Muscle layer of colon (tissue), 2 donors: ENCODE data around the gene RANBP10.

Source experiments
- H3K27ac ChIP-seq: one replicate; pipeline ENCODE4 v1.7.0; 2013; ENCODE audit warnings: low read depth, mild to moderate bottlenecking, low read length, moderate library complexity
- H3K27me3 ChIP-seq, 2 donors: one replicate each; pipeline ENCODE4 v1.7.0; 2013; ENCODE audit warnings: low read length in 2 of 2, mild to moderate bottlenecking in 2 of 2; ENCODE audit not compliant: insufficient read depth in 2 of 2, control insufficient read depth in 1 of 2
- H3K36me3 ChIP-seq: one replicate; pipeline ENCODE4 v1.7.0; 2013; ENCODE audit warnings: mild to moderate bottlenecking, low read length; ENCODE audit not compliant: insufficient read depth
- H3K4me1 ChIP-seq: one replicate; pipeline ENCODE4 v1.7.0; 2013; ENCODE audit warnings: mild to moderate bottlenecking, low read length; ENCODE audit not compliant: insufficient read depth
- H3K4me3 ChIP-seq, 2 donors: one replicate each; pipeline ENCODE4 v1.7.0; 2013; ENCODE audit warnings: low read length in 2 of 2, low read depth in 1 of 2, mild to moderate bottlenecking in 1 of 2, moderate library complexity in 1 of 2
- H3K9ac ChIP-seq: one replicate; pipeline ENCODE4 v1.7.0; 2013; ENCODE audit warnings: low read length
- H3K9me3 ChIP-seq: one replicate; pipeline ENCODE4 v1.7.0; 2013; ENCODE audit warnings: mild to moderate bottlenecking, low read length
- donor health status: abdominal sarcoma.
- donor health status: Adenocarcinoma of cecum.

RANBP10 gene

DNA sequence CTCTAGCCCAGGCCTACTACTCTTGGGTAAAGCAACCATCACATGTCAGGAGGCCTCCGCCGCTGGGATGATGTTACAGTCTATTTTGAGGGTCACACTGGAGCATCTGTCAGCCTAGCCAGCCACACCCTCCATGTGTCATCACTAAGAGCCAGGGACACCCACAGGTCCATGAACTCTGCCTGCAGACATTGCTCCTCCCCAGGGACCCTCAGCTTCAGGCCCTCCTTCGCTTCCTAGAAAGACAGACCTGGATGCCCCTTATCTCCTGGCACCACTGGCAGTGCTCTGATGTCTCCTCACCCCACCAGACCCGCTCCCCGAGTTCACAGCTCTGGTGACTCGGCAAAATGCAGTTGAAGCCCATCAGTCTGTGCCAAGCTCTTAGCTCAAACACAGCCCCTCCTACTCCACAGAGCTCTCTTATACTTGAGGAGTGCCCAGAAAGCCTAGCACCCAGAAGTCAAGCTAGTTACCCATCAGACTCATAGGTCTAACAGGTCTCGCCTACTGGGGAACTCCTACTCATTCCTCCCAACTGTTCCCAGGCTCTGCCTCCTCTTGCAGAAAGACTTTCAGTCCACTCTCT, 5.9 kb downstream of the RANBP10 start:
- peaks cover 18% of the 10 kb centered on the region for H3K4me1 ChIP-seq
- no peaks in the 10 kb centered on the region for H3K9me3 ChIP-seq
- H3K27me3 ChIP-seq: no peaks in the 10 kb centered on the region
- H3K36me3 ChIP-seq: peaks cover 7% of the 10 kb centered on the region
- no peak overlapping the region for H3K27ac ChIP-seq
- H3K4me3 ChIP-seq: no peak overlapping the region
- H3K9ac ChIP-seq: no peak overlapping the region

DNA sequence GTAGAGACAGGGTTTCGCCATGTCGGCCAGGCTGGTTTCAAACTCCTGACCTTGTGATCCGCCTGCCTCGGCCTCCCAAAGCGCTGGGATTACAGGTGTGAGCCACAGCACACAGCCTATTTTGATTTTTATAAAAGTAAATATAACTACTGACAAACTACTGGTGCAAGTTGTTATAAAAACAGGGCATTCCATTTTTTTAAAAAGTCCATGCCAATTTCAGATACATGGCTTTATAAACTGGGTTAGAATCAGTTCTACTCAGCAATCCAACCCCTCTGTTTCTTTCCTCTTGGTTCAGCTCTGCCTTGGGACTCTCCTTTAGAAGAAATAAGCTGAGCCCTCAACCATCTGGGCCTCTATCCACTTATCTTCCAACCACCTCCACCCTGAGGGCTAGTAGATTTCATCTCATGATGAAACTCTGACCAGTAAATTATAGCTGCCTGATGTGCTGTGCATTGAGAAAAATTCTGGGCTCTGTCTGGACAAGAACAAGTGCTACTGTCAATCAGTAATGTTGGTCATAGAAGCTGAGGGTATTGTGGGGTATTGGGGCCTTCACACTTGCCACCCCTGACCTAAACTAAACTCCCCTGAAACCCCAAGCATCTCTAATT, 10.2 kb downstream of the RANBP10 start:
- no peaks in the 10 kb centered on the region for H3K27me3 ChIP-seq
- no peak overlapping the region for H3K4me3 ChIP-seq
- H3K9ac ChIP-seq: no peak overlapping the region
- H3K36me3 ChIP-seq: peaks cover 3% of the 10 kb centered on the region
- H3K9me3 ChIP-seq: no peaks in the 10 kb centered on the region
- H3K27ac ChIP-seq: no peak overlapping the region
- peaks cover 8% of the 10 kb centered on the region for H3K4me1 ChIP-seq

DNA sequence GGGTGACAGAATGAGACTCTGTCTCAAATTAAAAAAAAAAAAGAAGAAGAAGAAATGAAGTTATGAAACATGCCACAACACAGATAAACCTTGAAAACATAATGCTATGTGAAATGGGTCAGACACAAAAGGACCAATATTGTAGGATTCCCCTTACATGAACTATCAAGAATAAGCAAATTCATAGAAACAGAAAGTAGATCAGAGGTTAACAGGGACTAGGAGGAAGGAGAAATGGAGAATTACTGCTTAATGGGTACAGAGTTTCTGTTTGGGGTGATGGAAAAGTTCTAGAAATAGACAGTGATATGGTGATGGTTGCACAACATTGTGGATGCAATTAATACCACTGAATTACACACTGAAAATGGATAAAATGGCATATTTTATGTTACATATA, 16.3 kb downstream of the RANBP10 start:
- Histone ChIP-seq H3K27ac (no peak overlapping the region), H3K27me3 (no peaks in the 10 kb centered on the region), H3K9me3 (no peaks in the 10 kb centered on the region), H3K9ac (no peak overlapping the region), H3K4me1 (no peaks in the 10 kb centered on the region), H3K36me3 (no peaks in the 10 kb centered on the region), H3K4me3 (no peak overlapping the region)

DNA sequence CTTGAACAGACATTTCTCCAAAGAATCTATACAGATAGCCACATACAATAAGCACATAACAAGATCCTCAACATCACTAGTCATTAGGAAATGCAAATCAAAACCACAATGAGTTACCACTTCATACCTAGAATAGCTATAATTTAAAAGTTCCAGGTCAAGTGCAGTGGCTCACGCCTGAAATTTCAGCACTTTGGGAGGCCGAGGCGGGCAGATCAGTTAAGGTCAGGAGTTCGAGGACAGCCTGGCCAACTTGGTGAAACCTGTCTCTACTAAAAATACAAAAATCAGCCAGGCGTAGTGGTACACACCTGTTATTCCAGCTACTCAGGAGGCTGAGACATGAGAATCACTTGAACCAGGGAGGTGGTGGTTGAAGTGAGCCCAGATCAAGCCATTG, 19.9 kb downstream of the RANBP10 start:
- Histone ChIP-seq H3K36me3 (no peaks in the 10 kb centered on the region), H3K9me3 (no peaks in the 10 kb centered on the region), H3K27me3 (no peaks in the 10 kb centered on the region)

DNA sequence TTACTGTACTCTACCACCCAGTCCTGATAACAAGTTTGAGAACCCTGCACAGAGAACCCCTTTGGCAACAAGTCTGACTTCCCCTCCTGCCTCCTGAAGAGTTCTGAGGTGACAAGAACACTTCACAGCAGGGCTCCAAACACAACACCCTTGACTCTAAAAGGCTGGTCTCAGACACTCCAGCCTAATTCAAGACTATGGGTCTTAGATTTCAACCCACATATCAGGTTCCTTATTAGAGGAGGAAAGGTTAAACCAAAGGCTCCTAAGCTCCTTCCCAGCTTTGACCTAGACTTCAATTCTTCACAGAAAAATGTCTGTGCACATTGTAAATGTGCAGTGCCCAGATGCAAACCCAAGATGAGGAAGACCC, 23.0 kb downstream of the RANBP10 start:
- H3K4me3 ChIP-seq: no peak overlapping the region
- H3K4me1 ChIP-seq: no peaks in the 10 kb centered on the region
- H3K27ac ChIP-seq: no peak overlapping the region
- no peaks in the 10 kb centered on the region for H3K9me3 ChIP-seq
- no peaks in the 10 kb centered on the region for H3K36me3 ChIP-seq
- H3K27me3 ChIP-seq: no peaks in the 10 kb centered on the region
- H3K9ac ChIP-seq: no peak overlapping the region

More for the DNA sequence above, 19.9 kb downstream of the RANBP10 start:
- no peak overlapping the region for H3K27ac ChIP-seq
- H3K9ac ChIP-seq: no peak overlapping the region
- no peak overlapping the region for H3K4me3 ChIP-seq
- no peaks in the 10 kb centered on the region for H3K4me1 ChIP-seq

DNA sequence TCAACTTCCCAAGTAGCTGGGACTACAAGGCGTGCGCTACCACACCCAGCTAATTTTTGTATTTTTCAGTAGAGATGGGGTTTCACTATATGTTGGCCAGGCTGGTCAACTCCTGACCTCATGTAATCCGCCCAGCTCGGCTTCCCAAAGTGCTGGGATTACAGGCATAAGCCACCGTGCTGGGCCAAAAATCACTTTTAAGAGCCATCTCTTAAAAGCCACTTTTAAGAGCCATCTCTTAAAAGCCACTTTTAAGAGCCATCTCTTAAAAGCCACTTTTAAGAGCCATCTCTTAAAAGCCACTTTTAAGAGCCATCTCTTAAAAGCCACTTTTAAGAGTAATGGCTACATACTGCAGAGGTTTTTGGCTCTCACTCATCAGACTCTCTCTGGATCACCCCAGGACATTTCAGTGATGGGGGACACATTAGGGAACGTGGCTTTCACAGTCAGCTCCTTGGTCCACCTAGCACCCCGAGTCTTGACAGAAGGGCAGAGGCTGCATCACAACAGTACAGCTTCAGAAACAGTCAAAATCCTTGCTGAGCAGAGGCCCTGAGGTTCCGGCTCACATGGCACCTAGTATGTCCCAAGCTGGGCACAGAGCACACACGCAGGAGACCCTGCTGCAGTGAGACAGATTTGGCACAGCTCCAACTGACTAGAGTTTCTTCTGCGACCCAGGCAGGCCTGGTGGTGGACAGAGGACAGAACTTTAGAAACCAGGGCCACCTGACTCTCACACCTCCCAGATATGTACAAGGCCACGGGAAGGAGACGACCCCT, 23.6 kb downstream of the RANBP10 start:
- no peak overlapping the region for H3K9ac ChIP-seq
- H3K27ac ChIP-seq: no peak overlapping the region
- no peak overlapping the region for H3K4me3 ChIP-seq
- H3K4me1 ChIP-seq: no peaks in the 10 kb centered on the region
- H3K27me3 ChIP-seq: no peaks in the 10 kb centered on the region
- no peaks in the 10 kb centered on the region for H3K9me3 ChIP-seq
- no peaks in the 10 kb centered on the region for H3K36me3 ChIP-seq

DNA sequence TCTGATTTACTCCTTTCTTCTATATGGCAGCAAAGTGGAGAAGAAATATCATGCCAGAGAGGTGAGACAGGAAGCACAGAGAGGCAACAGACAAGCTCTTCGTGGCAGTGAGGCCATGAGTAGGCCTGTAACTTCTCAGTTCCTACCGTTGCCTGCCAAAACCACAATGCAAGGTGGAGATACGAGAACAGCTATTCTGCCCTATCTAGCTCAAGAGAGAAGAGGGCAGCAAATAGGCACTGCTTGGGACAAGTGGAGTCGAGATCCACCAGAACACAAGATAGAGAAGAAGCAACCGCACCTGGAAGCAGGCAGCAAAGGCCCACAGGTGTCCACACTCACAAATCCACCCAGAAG, 24.8 kb downstream of the RANBP10 start:
- Histone ChIP-seq H3K9me3 (no peaks in the 10 kb centered on the region), H3K4me3 (no peak overlapping the region), H3K9ac (no peak overlapping the region), H3K27ac (no peak overlapping the region), H3K36me3 (no peaks in the 10 kb centered on the region), H3K4me1 (no peaks in the 10 kb centered on the region), H3K27me3 (no peaks in the 10 kb centered on the region)

DNA sequence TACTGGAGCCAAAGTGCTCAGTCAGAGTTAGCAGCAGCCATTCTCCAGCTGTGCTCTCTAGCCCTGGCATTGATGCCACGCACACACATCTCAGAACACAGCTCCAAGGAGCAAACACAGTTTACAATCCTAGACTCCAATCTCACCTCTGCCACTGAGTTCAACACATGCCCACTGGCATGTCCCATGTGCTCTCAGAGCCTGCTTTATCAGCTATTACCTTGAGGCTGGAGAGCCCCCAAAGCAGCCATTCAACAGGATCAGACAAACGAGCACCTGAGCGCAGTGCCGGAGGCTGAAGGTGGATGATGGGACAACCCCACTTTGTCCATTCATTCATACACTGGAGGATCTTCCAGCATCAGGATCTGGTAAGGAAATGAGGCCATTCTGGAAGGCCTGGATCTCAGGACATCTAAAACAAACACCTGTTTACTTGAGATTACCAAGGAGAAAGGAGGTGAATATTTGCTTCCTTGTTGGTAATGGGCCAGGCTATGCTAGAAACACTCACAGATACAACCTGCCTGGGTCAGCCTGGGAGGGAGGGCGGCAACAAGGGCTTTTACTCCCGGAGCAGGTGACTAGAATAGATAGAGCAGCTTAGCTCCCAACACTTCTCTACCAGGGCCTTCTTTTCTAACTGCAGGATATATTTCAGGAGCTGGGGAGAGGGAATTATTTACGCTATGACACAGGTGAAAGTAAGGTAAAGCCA, 25.4 kb downstream of the RANBP10 start:
- no peaks in the 10 kb centered on the region for H3K36me3 ChIP-seq
- H3K9me3 ChIP-seq: no peaks in the 10 kb centered on the region
- no peak overlapping the region for H3K4me3 ChIP-seq
- no peak overlapping the region for H3K9ac ChIP-seq
- H3K4me1 ChIP-seq: no peaks in the 10 kb centered on the region
- H3K27me3 ChIP-seq: no peaks in the 10 kb centered on the region
- no peak overlapping the region for H3K27ac ChIP-seq

DNA sequence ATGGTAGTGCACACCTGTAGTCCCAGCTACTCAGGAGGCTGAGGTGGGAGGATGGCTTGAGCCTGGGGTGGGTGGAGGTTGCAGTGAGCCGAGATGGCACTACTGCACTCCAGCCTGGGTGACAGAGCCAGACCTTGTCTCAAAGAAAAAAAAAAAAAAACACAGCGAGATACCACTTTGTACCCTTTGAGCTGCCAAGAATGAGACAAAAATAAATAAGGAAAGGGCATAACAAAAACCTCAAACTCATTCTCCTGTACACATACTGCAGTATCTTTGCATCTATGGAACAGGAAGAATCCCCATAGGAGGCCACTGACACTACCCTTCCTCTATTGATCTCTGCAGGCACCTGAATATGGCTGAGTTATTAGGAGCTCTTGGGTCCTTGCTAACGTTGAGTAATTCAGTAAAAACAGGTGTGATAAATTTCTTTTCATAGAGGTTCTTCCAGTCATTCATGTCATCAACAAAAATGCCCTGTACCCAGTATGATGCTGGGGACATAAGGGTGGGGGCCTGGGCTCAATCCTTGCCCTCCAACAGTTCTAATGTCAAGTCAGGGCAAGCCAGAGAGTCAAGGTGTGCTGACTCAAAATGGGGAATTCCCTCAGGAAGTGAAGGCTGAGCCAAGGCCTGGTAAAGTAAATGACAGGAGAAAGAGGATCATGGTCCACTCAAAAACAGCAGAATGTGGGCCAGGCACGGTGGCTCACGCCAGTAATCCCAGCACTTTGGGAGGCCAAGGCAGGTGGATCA, 26.9 kb downstream of the RANBP10 start:
- Histone ChIP-seq H3K27me3 (no peaks in the 10 kb centered on the region), H3K36me3 (no peaks in the 10 kb centered on the region), H3K9me3 (no peaks in the 10 kb centered on the region), H3K4me1 (peaks cover 1% of the 10 kb centered on the region), H3K27ac (no peak overlapping the region), H3K9ac (no peak overlapping the region), H3K4me3 (no peak overlapping the region)

DNA sequence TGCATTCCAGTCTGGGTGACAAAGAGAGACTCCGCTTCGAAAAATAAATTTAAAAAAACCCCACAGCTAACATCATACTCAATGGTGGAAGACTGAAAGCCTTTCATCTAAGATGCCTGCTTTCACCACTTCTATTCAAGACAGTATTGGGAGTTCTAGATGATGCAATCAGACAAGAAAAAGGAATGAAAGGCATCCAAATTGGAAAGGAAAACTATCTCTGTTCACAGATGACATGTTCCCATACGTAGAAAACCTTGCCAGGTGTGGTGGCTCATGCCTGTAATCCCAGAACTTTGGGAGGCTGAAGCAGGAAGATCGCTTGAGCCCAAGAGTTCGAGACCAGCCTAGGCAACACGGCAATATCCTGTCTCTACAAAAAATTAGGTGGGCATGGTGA, 31.1 kb downstream of the RANBP10 start:
- peaks cover 6% of the 10 kb centered on the region for H3K36me3 ChIP-seq
- H3K4me1 ChIP-seq: peaks cover 21% of the 10 kb centered on the region
- H3K27ac ChIP-seq: no peak overlapping the region
- H3K4me3 ChIP-seq: no peak overlapping the region
- no peaks in the 10 kb centered on the region for H3K27me3 ChIP-seq
- H3K9ac ChIP-seq: no peak overlapping the region
- no peaks in the 10 kb centered on the region for H3K9me3 ChIP-seq

DNA sequence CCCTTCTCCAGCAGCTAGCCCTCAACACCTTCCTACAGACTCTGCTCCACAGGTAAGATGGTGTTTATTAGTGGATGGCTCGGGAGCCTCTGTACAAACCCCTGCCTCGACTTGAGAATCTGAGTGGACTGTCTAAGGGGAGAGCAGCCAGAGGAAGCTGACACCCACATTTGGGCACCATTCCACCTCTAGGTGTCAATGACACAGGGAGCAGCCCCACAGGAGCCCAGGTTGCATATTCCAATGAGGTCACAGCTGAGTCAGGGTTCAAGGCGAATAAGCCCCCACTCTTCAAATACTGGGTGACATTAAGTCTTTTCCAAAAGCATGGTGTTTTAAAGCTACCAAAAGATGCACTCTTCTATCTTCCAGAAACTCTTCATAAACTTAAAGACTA, 31.9 kb downstream of the RANBP10 start:
- Histone ChIP-seq H3K27ac (no peak overlapping the region), H3K36me3 (peaks cover 6% of the 10 kb centered on the region), H3K9ac (no peak overlapping the region), H3K4me3 (no peak overlapping the region), H3K27me3 (no peaks in the 10 kb centered on the region), H3K4me1 (peaks cover 21% of the 10 kb centered on the region), H3K9me3 (no peaks in the 10 kb centered on the region)
